Measurements from ENCODE around the gene RFC1.
"Not testable (repeated sequence)": the region's sequence is repeated elsewhere in the genome, so short reads cannot be mapped to it uniquely, and the experiment has no call there.

RFC1 gene, protein sequence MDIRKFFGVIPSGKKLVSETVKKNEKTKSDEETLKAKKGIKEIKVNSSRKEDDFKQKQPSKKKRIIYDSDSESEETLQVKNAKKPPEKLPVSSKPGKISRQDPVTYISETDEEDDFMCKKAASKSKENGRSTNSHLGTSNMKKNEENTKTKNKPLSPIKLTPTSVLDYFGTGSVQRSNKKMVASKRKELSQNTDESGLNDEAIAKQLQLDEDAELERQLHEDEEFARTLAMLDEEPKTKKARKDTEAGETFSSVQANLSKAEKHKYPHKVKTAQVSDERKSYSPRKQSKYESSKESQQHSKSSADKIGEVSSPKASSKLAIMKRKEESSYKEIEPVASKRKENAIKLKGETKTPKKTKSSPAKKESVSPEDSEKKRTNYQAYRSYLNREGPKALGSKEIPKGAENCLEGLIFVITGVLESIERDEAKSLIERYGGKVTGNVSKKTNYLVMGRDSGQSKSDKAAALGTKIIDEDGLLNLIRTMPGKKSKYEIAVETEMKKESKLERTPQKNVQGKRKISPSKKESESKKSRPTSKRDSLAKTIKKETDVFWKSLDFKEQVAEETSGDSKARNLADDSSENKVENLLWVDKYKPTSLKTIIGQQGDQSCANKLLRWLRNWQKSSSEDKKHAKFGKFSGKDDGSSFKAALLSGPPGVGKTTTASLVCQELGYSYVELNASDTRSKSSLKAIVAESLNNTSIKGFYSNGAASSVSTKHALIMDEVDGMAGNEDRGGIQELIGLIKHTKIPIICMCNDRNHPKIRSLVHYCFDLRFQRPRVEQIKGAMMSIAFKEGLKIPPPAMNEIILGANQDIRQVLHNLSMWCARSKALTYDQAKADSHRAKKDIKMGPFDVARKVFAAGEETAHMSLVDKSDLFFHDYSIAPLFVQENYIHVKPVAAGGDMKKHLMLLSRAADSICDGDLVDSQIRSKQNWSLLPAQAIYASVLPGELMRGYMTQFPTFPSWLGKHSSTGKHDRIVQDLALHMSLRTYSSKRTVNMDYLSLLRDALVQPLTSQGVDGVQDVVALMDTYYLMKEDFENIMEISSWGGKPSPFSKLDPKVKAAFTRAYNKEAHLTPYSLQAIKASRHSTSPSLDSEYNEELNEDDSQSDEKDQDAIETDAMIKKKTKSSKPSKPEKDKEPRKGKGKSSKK

GRCh38 chr4:39365830-39366771, at the start of gene RFC1:
Gene RFC1 (minus strand): TSS chr4:39366362. CDS start chr4:39366241, 121 bp downstream.
- DNase-seq (ENCODE audit: low spot score) = peak; percentile 87
- in situ Hi-C loops (cut with MboI; ENCODE audit: low pct_unique_long_range_greater_than_20kb, low sequenced_read_pairs, unreplicated experiment) = no loop called here
- TF ChIP-seq CTCF (IDR thresholded peaks at IDR 0.05; ENCODE audit: extremely low read depth, insufficient read depth, missing control alignments) = no peak

DNA sequence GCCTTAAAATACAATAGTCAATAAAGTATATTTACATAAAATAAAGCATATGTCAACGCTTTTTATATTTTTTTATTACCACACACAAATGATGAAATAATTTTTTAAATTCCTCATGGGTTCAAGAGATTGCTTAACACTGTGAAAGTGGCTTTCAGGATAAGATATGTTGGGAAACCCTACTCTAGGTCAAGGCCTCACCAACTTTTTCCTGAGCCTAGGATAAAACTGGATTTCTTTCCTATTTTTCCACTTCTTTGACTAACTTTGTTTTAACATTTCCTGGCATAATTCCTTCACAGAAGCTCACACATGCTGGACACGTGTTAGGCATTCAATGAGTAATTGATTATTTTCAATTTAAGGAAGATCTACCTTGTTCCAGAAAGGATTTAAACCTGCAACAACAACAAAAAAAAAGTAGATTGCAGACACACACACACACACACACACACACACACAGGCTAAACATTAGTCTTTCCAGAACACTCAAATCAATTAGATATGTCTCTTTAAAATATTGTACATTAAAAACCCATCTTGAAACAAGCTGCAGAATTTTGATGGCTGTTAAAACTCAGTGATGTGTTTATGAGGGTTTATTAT, 49.6 kb upstream of the RFC1 start:
- in situ Hi-C loops (cut with MboI; ENCODE audit: low pct_unique_long_range_greater_than_20kb, low sequenced_read_pairs, unreplicated experiment) = no loop called here
- DNase-seq (ENCODE audit: low spot score) = no peak
- no peak for TF ChIP-seq CTCF (IDR thresholded peaks at IDR 0.05; ENCODE audit: extremely low read depth, insufficient read depth, missing control alignments)

GRCh38 chr4:39411561-39411960, 45.4 kb upstream of the RFC1 start:
- in situ Hi-C loops (cut with MboI; ENCODE audit: low pct_unique_long_range_greater_than_20kb, low sequenced_read_pairs, unreplicated experiment); DNase-seq (ENCODE audit: low spot score): not testable (repeated sequence)

GRCh38 chr4:39410415-39410814, 44.3 kb upstream of the RFC1 start:
- no peak for DNase-seq (ENCODE audit: low spot score)
- in situ Hi-C loops (cut with MboI; ENCODE audit: low pct_unique_long_range_greater_than_20kb, low sequenced_read_pairs, unreplicated experiment) = no loop called here
- TF ChIP-seq CTCF (IDR thresholded peaks at IDR 0.05; ENCODE audit: extremely low read depth, insufficient read depth, missing control alignments) = peak; percentile 13

DNA sequence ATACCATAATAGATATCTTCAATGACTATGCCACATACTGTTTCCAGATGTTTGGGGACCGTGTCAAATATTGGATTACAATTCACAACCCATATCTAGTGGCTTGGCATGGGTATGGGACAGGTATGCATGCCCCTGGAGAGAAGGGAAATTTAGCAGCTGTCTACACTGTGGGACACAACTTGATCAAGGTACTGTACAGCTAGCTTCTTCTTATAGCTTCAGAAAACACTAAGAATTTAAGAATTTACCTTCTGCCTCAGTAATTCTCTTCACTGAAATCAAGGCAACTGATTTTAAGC, 41.4 kb upstream of the RFC1 start:
- no peak for DNase-seq (ENCODE audit: low spot score)
- in situ Hi-C loops (cut with MboI; ENCODE audit: low pct_unique_long_range_greater_than_20kb, low sequenced_read_pairs, unreplicated experiment) = no loop called here
- no peak for TF ChIP-seq CTCF (IDR thresholded peaks at IDR 0.05; ENCODE audit: extremely low read depth, insufficient read depth, missing control alignments)

GRCh38 chr4:39406763-39407583, 40.8 kb upstream of the RFC1 start, which contains the start of gene KLB:
Gene KLB (plus strand): TSS chr4:39406930. CDS start chr4:39406950, 20 bp downstream.
- no peak for DNase-seq (ENCODE audit: low spot score)
- TF ChIP-seq CTCF (IDR thresholded peaks at IDR 0.05; ENCODE audit: extremely low read depth, insufficient read depth, missing control alignments) = no peak
- in situ Hi-C loops (cut with MboI; ENCODE audit: low pct_unique_long_range_greater_than_20kb, low sequenced_read_pairs, unreplicated experiment) = no loop called here

GRCh38 chr4:39401640-39402039, 35.5 kb upstream of the RFC1 start:
- in situ Hi-C loops (cut with MboI; ENCODE audit: low pct_unique_long_range_greater_than_20kb, low sequenced_read_pairs, unreplicated experiment); DNase-seq (ENCODE audit: low spot score): not testable (repeated sequence)

All from GM13977 (cell line).